Body of pancreas (tissue), 4 donors: ENCODE results near the gene SECTM1. TPM values are rescaled to one million over a fixed set of nuclear protein-coding genes. Genes with fewer than 3 reads are reported as not detected.
"Not testable (repeated sequence)": the region's sequence is repeated elsewhere in the genome, so short reads cannot be mapped to it uniquely, and the experiment has no call there.

Experiments used
- ATAC-seq: fragments of 150-250 bp; one replicate; pipeline ENCODE4 v1.9.1; 2016
- DNase-seq, 4 donors: peaks; one replicate each; pipeline ENCODE4 v3.0.0-alpha.2; 2019
- H3K27ac ChIP-seq, 4 donors: fragments of 200-600 bp; sonication (generic); 1 replicate in 3 of 4; 2 replicates in 1 of 4; pipeline versions ENCODE4 v1.5.1 to v1.6.1; 2016 to 2019; ENCODE audit warnings: mild to moderate bottlenecking in 1 of 4, mixed read lengths in 1 of 4, moderate library complexity in 1 of 4
- H3K27me3 ChIP-seq, 2 donors: fragments of 200-600 bp; sonication (generic); one replicate each; pipeline ENCODE4 v1.6.0; 2016; ENCODE audit warnings: mild to moderate bottlenecking in 1 of 2
- H3K36me3 ChIP-seq, 2 donors: fragments of 200-600 bp; sonication (generic); replicated peaks in 1 of 2; 2 replicates each; pipeline ENCODE4 v1.5.1; 2016; ENCODE audit warnings: low read depth in 2 of 2; ENCODE audit not compliant: insufficient read depth in 1 of 2
- H3K4me1 ChIP-seq: fragments of 200-600 bp; sonication (generic); one replicate; pipeline ENCODE4 v1.6.0; 2016
- H3K4me3 ChIP-seq, 2 donors: fragments of 200-600 bp; sonication (generic); 1 replicate in 1 of 2; 2 replicates in 1 of 2; pipeline ENCODE4 v1.5.1; 2016 to 2019
- H3K9me3 ChIP-seq, 3 donors: fragments of 200-600 bp; sonication (generic); 1 replicate in 2 of 3; 2 replicates in 1 of 3; pipeline ENCODE4 v1.5.1; 2016
- CTCF ChIP-seq, 7 experiments: fragments of 450-650 bp in 4 of 7; fragments of 200-600 bp in 3 of 7; sonication (generic) in 3 of 7; IDR thresholded peaks; one replicate each; pipeline ENCODE4 v1.5.1; 2016 to 2019; ENCODE audit warnings: antibody characterized with exemption in 7 of 7
- POLR2A ChIP-seq, 3 donors: fragments of 450-650 bp; IDR thresholded peaks; one replicate each; pipeline ENCODE4 v1.6.1; 2016; ENCODE audit warnings: antibody characterized with exemption in 3 of 3, mild to moderate bottlenecking in 2 of 3
- WGBS, 2 donors: methylation state at CpG; one replicate each; pipeline ENCODE4 v1.1.5; 2017; 5-methylcytosine and 5-hydroxymethylcytosine counted together
- intact Hi-C: fragments of 100-400 bp; cut with DNase I; formaldehyde crosslinking; loops from one replicate; pipeline ENCODE4 v1.15.1; 2023
- total RNA-seq, 2 donors: library from RNA; depleted of rRNA; stranded (reverse); fragments of >200 nt; gene quantifications; one replicate each; pipeline ENCODE4 v1.1.0, GENCODE V29; 2016

Gene SECTM1
- total RNA-seq, 2 donors from 2014 or later = 5.4 to 6.3 TPM

- no peak overlapping the region for H3K4me3 ChIP-seq
- H3K36me3 ChIP-seq = no peaks in the 10 kb centered on the region
- no peak overlapping the region for H3K27ac ChIP-seq
- H3K9me3 ChIP-seq = no peaks in the 10 kb centered on the region
- ATAC-seq = no peak
- DNase-seq = peak in 1 of 4 donors; percentile 12
- TF ChIP-seq CTCF (IDR thresholded peaks at IDR 0.05) (no peak), POLR2A (IDR thresholded peaks at IDR 0.05) (no peak)
- H3K4me1 ChIP-seq = peaks cover 1% of the 10 kb centered on the region
- H3K27me3 ChIP-seq = no peaks in the 10 kb centered on the region
- WGBS, 2 donors = 71 to 74% methylated on average over 6 to 28 of the region's 28 CpGs
- intact Hi-C loops = loop anchor here (5.0 kb wide), 2 partner anchors 207 to 427 kb away; no protein-coding TSS in a partner anchor
Measured at GRCh38 chr17:82350182-82351030, 16.8 kb upstream of the SECTM1 start.

GRCh38 chr17:82349287-82349701 is 15.7 kb upstream of the SECTM1 start:
- no peak overlapping the region for H3K4me3 ChIP-seq
- intact Hi-C loops = loop anchor here (5.0 kb wide), 1 partner anchor 63 kb away; no protein-coding TSS in a partner anchor
- H3K36me3 ChIP-seq = no peaks in the 10 kb centered on the region
- no peaks in the 10 kb centered on the region for H3K4me1 ChIP-seq
- H3K9me3 ChIP-seq = no peaks in the 10 kb centered on the region
- WGBS, 2 donors = 52 to 60% methylated on average over 10 to 11 of the region's 11 CpGs
- TF ChIP-seq POLR2A (IDR thresholded peaks at IDR 0.05) = no peak
- no peak for TF ChIP-seq CTCF (IDR thresholded peaks at IDR 0.05)
- DNase-seq (no peak), ATAC-seq (no peak)
- no peak overlapping the region for H3K27ac ChIP-seq
- no peaks in the 10 kb centered on the region for H3K27me3 ChIP-seq

- TF ChIP-seq CTCF (IDR thresholded peaks at IDR 0.05) (no peak), POLR2A (IDR thresholded peaks at IDR 0.05) (no peak)
- no peak overlapping the region for H3K4me3 ChIP-seq
- H3K27me3 ChIP-seq = no peaks in the 10 kb centered on the region
- DNase-seq (no peak), ATAC-seq (no peak)
- intact Hi-C loops = loop anchor here (5.0 kb wide), 1 partner anchor 63 kb away; no protein-coding TSS in a partner anchor
- no peaks in the 10 kb centered on the region for H3K9me3 ChIP-seq
- no peak overlapping the region for H3K27ac ChIP-seq
- H3K4me1 ChIP-seq = no peaks in the 10 kb centered on the region
- 63 to 65% methylated on average over 11 of the region's 11 CpGs for WGBS, 2 donors
- no peaks in the 10 kb centered on the region for H3K36me3 ChIP-seq
Measured at GRCh38 chr17:82348866-82349265, 15.3 kb upstream of the SECTM1 start.

GRCh38 chr17:82348434-82348833 is 14.9 kb upstream of the SECTM1 start:
- 46 to 48% methylated on average over 9 of the region's 9 CpGs for WGBS, 2 donors
- intact Hi-C loops = loop anchor here (5.0 kb wide), 1 partner anchor 64 kb away; no protein-coding TSS in a partner anchor
- ATAC-seq (no peak), DNase-seq (no peak)
- H3K4me1 ChIP-seq = no peaks in the 10 kb centered on the region
- no peaks in the 10 kb centered on the region for H3K27me3 ChIP-seq
- H3K36me3 ChIP-seq = no peaks in the 10 kb centered on the region
- H3K9me3 ChIP-seq = no peaks in the 10 kb centered on the region
- TF ChIP-seq POLR2A (IDR thresholded peaks at IDR 0.05) = no peak
- TF ChIP-seq CTCF (IDR thresholded peaks at IDR 0.05) = no peak
- H3K4me3 ChIP-seq = no peak overlapping the region
- no peak overlapping the region for H3K27ac ChIP-seq

- intact Hi-C loops = loop anchor here (5.0 kb wide), 1 partner anchor 64 kb away; no protein-coding TSS in a partner anchor
- ATAC-seq, H3K9me3 ChIP-seq, H3K4me3 ChIP-seq, H3K4me1 ChIP-seq, H3K27ac ChIP-seq, H3K27me3 ChIP-seq, H3K36me3 ChIP-seq, DNase-seq: not testable (repeated sequence)
- WGBS, 2 donors = 80 to 87% methylated on average over 10 to 11 of the region's 11 CpGs
Measured at GRCh38 chr17:82347994-82348393, 14.4 kb upstream of the SECTM1 start.
